ENCODE data around the gene MED31. TPM values are rescaled to one million over a fixed set of nuclear protein-coding genes. Genes with fewer than 3 reads are reported as not detected.

The MED31 gene
- total RNA-seq, 4 donors from 2014 or later = 5.5 to 18.9 (median 12.5) TPM

GRCh38 chr17:6605142-6605541, 46.3 kb downstream of the MED31 start:
- no peak for DNase-seq
- no peak for TF ChIP-seq POLR2A (IDR thresholded peaks at IDR 0.05)
- TF ChIP-seq, protein P1, sequence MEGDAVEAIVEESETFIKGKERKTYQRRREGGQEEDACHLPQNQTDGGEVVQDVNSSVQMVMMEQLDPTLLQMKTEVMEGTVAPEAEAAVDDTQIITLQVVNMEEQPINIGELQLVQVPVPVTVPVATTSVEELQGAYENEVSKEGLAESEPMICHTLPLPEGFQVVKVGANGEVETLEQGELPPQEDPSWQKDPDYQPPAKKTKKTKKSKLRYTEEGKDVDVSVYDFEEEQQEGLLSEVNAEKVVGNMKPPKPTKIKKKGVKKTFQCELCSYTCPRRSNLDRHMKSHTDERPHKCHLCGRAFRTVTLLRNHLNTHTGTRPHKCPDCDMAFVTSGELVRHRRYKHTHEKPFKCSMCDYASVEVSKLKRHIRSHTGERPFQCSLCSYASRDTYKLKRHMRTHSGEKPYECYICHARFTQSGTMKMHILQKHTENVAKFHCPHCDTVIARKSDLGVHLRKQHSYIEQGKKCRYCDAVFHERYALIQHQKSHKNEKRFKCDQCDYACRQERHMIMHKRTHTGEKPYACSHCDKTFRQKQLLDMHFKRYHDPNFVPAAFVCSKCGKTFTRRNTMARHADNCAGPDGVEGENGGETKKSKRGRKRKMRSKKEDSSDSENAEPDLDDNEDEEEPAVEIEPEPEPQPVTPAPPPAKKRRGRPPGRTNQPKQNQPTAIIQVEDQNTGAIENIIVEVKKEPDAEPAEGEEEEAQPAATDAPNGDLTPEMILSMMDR (IDR thresholded peaks at IDR 0.05) = no peak
- H3K4me1 ChIP-seq = peaks cover 0 to 17% (median 0%) of the 10 kb centered on the region in 3 donors
- no peak overlapping the region for H3K27ac ChIP-seq
- intact Hi-C loops (cut with DNase I) = no loop called here
- WGBS, 2 donors = 83 to 100% methylated on average over 1 of the region's 6 CpGs
- H3K9me3 ChIP-seq = no peaks in the 10 kb centered on the region
- H3K4me3 ChIP-seq = no peak overlapping the region
- no peaks in the 10 kb centered on the region for H3K27me3 ChIP-seq
- H3K36me3 ChIP-seq = peaks cover 5 to 89% (median 26%) of the 10 kb centered on the region in 3 donors

- Histone ChIP-seq H3K9me3 (no peaks in the 10 kb centered on the region), H3K27ac (no peak overlapping the region), H3K36me3 (peaks cover 5 to 89% (median 21%) of the 10 kb centered on the region in 3 donors), H3K27me3 (no peaks in the 10 kb centered on the region), H3K4me3 (no peak overlapping the region), H3K4me1 (peaks cover 0 to 28% (median 10%) of the 10 kb centered on the region in 3 donors)
- no peak for DNase-seq
- TF ChIP-seq POLR2A (IDR thresholded peaks at IDR 0.05) = no peak
- TF ChIP-seq, protein P1 (IDR thresholded peaks at IDR 0.05) = no peak
- intact Hi-C loops (cut with DNase I) = no loop called here
- WGBS, 2 donors = 58 to 64% methylated on average over 3 of the region's 3 CpGs
Observed at GRCh38 chr17:6603744-6604325, 47.6 kb downstream of the MED31 start.

DNA sequence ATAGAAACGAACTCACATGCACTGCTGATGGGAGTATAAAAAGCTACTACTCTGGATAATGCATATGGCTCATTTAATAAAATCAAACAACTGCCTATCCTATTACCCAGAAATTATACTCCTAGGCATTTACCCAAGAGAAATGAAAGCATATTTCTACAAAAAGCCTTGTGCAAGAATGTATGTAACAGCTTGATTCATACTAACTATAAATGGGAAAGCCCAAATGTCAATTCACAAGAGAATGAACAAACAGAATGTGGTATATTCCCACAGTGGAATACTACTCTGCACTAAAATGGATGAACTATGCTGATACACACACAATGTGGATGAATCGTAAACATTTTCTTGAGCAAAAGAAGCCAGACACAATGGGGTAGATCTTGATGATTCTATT, 49.3 kb downstream of the MED31 start:
- Histone ChIP-seq H3K4me3 (no peak overlapping the region), H3K27ac (no peak overlapping the region), H3K4me1 (peaks cover 0 to 35% (median 10%) of the 10 kb centered on the region in 3 donors), H3K36me3 (peaks cover 4 to 89% (median 8%) of the 10 kb centered on the region in 3 donors), H3K9me3 (no peaks in the 10 kb centered on the region), H3K27me3 (no peaks in the 10 kb centered on the region)
- no peak for DNase-seq
- intact Hi-C loops (cut with DNase I) = no loop called here
- WGBS, 2 donors = 86 to 90% methylated on average over 2 of the region's 2 CpGs
- TF ChIP-seq, protein P1 (IDR thresholded peaks at IDR 0.05) = no peak
- no peak for TF ChIP-seq POLR2A (IDR thresholded peaks at IDR 0.05)

DNA sequence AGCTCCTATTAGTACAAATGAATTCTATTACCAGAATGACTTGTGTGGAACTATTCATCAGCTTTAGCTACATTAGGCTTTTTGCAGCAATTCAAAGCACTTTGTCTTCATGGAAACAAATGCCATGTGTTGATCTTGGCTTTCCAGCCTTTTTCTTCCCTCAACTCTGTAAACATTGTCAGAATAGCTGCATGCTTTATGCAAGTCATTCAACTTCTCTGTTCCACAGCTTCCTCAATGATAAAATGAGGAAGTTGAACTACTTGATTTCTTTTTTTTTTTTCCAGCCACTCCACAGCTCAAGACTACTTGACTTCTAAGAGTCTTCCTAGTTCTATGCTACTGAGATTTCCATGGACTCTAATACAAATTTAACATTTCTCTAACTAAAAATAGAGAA, 52.0 kb downstream of the MED31 start:
- no peak for DNase-seq
- no peak overlapping the region for H3K4me3 ChIP-seq
- peaks cover 0 to 35% (median 10%) of the 10 kb centered on the region in 3 donors for H3K4me1 ChIP-seq
- TF ChIP-seq, protein P1 (IDR thresholded peaks at IDR 0.05) = no peak
- no peak for TF ChIP-seq POLR2A (IDR thresholded peaks at IDR 0.05)
- intact Hi-C loops (cut with DNase I) = no loop called here
- no peaks in the 10 kb centered on the region for H3K9me3 ChIP-seq
- no peaks in the 10 kb centered on the region for H3K27me3 ChIP-seq
- peak overlapping the region in 2 of 4 donors; percentile 2 to 4 for H3K27ac ChIP-seq
- H3K36me3 ChIP-seq = peaks cover 0 to 89% (median 14%) of the 10 kb centered on the region in 3 donors

GRCh38 chr17:6597727-6598126, 53.7 kb downstream of the MED31 start:
- Histone ChIP-seq H3K36me3 (peaks cover 0 to 96% (median 21%) of the 10 kb centered on the region in 3 donors), H3K9me3 (no peaks in the 10 kb centered on the region), H3K4me3 (no peak overlapping the region), H3K27ac (peak overlapping the region in 3 of 4 donors; percentile 4 to 30 (median 20)), H3K27me3 (no peaks in the 10 kb centered on the region), H3K4me1 (peaks cover 0 to 23% (median 10%) of the 10 kb centered on the region in 3 donors)
- TF ChIP-seq POLR2A (IDR thresholded peaks at IDR 0.05) = no peak
- TF ChIP-seq, protein P1 (IDR thresholded peaks at IDR 0.05) = no peak
- intact Hi-C loops (cut with DNase I) = no loop called here
- 71 to 82% methylated on average over 1 of the region's 1 CpG for WGBS, 2 donors
- DNase-seq = no peak

Measured in esophagus squamous epithelium (tissue), 5 donors.